Natural killer cell (primary cell): ENCODE measurements around the gene ERCC5. TPM values are rescaled to one million over a fixed set of nuclear protein-coding genes. Genes with fewer than 3 reads are reported as not detected.
A peak's percentile ranks its signal among the peaks of the same experiment; 100 is the strongest.

ENCODE experiments used
- ATAC-seq, 3 donors: fragments of 150-1000 bp in 2 of 3; fragments of 200-7000 bp in 1 of 3; cut with Tn5 transposase; 1 replicate in 1 of 3; 2 replicates in 2 of 3; pipeline ENCODE4 v1.10.0; 2021; ENCODE audit warnings: mild to moderate bottlenecking in 2 of 3, moderate library complexity in 2 of 3
- DNase-seq, 2 donors: peaks; one replicate each; pipeline versions ENCODE4 v3.0.0 to v3.0.0-alpha.2; 2013 to 2021; ENCODE audit warnings: mixed read lengths in 1 of 2
- H3K27ac ChIP-seq: one replicate; pipeline ENCODE4 v1.5.1; 2013; ENCODE audit warnings: mild to moderate bottlenecking, low read length
- H3K27me3 ChIP-seq: one replicate; pipeline ENCODE4 v1.6.1; 2013; ENCODE audit warnings: low read length; ENCODE audit not compliant: control insufficient read depth, insufficient read depth
- H3K36me3 ChIP-seq: one replicate; pipeline ENCODE4 v1.6.1; 2013; ENCODE audit warnings: low read length; ENCODE audit not compliant: control insufficient read depth, insufficient read depth
- H3K4me1 ChIP-seq: one replicate; pipeline ENCODE4 v1.6.1; 2013; ENCODE audit warnings: low read length; ENCODE audit not compliant: control insufficient read depth, insufficient read depth
- H3K4me3 ChIP-seq: one replicate; pipeline ENCODE4 v1.5.1; 2013; ENCODE audit warnings: low read length
- H3K9me3 ChIP-seq: one replicate; pipeline ENCODE4 v1.6.1; 2013; ENCODE audit warnings: low read length; ENCODE audit not compliant: control insufficient read depth, insufficient read depth
- H3K27ac Mint-ChIP-seq, 2 donors: one replicate each; pipeline ENCODE4 v1.8.0; 2022; ENCODE audit warnings: mild to moderate bottlenecking in 2 of 2, mixed read lengths in 2 of 2, moderate library complexity in 1 of 2
- H3K27me3 Mint-ChIP-seq, 2 donors: one replicate each; pipeline ENCODE4 v1.8.0; 2022; ENCODE audit warnings: low read depth in 2 of 2, mixed read lengths in 2 of 2
- H3K36me3 Mint-ChIP-seq: one replicate; pipeline ENCODE4 v1.8.0; 2022; ENCODE audit warnings: mixed read lengths
- H3K4me1 Mint-ChIP-seq, 2 donors: one replicate each; pipeline ENCODE4 v1.8.0; 2022; ENCODE audit warnings: mixed read lengths in 2 of 2
- H3K4me3 Mint-ChIP-seq: one replicate; pipeline ENCODE4 v1.8.0; 2022; ENCODE audit warnings: mild to moderate bottlenecking, moderate library complexity, mixed read lengths
- H3K9me3 Mint-ChIP-seq, 2 donors: one replicate each; pipeline ENCODE4 v1.8.0; 2022; ENCODE audit warnings: mixed read lengths in 2 of 2
- CTCF ChIP-seq: fragments of 200-600 bp; IDR thresholded peaks from one replicate; pipeline ENCODE4 v1.8.0; 2022; ENCODE audit warnings: antibody characterized with exemption
- WGBS: methylation state at CpG from one replicate; pipeline ENCODE4 v1.1.7; 2013; ENCODE audit warnings: missing lambda C conversion rate; ENCODE audit not compliant: insufficient coverage; 5-methylcytosine and 5-hydroxymethylcytosine counted together
- intact Hi-C: fragments of 100-400 bp; cut with micrococcal nuclease; formaldehyde crosslinking; loops from one replicate; pipeline ENCODE4 v1.14.2; 2022
- total RNA-seq, 4 donors: library from RNA; stranded (reverse); fragments of 120-200 nt in 1 of 4; gene quantifications; one replicate each; pipeline versions ENCODE4 v1.2.3 to v1.2.4, GENCODE V29; 2013 to 2022

ERCC5 gene
- total RNA-seq, 3 donors from 2014 or later (not counting 1 experiment from before 2014, with no cell fraction given): 110 to 127 (median 126) TPM

DNA sequence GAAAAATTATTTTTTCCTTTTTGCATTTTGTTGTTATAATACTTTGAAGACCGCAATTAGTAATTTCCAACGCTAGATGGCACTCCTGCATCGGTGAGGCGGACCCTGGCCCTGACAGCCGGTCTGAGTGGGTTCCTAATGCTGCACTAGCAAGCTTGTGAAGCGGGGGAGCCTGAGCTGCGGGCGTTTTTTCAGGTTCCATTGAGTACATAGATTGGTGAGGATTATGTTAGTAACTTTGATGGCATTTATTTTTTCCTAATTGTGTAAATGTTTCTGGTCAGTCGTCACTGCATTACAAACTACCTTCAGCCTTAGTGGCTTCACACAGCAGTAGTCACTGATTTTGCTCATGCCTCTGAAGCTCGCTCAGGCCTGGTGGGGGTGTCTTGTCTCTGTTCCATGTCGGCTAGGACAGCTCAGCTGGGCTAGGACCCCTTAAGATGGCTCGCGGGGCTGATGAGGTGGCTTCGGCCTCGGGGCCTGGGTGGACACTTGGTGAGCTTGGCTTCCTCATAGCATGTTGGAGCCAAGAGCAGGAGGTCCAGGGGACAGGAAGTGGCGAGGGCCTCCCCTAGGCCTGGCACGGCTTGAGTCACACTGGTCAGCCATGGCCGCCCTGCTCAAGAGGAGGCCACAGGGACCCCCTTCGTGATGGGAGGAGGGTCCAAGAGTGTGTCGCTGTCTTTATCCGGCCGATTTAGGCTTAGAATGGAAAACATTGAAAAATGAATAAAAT lies 25.0 kb downstream of the ERCC5 start:
- peaks cover 78% of the 10 kb centered on the region for H3K36me3 ChIP-seq
- Mint-ChIP-seq H3K4me3 (no peak overlapping the region), H3K36me3 (peaks cover 22% of the 10 kb centered on the region), H3K27ac (peak overlapping the region; percentile 65 to 70), H3K4me1 (peaks cover 19 to 20% of the 10 kb centered on the region in 2 donors), H3K9me3 (no peaks in the 10 kb centered on the region), H3K27me3 (no peaks in the 10 kb centered on the region)
- H3K27ac ChIP-seq: no peak overlapping the region
- WGBS: 62% methylated on average over 22 of the region's 22 CpGs
- H3K27me3 ChIP-seq: no peaks in the 10 kb centered on the region
- peak; percentile 22 to 76 for DNase-seq
- peaks cover 7% of the 10 kb centered on the region for H3K4me1 ChIP-seq
- ATAC-seq: peak; percentile 78 to 87 (median 84)
- intact Hi-C loops: no loop called here
- H3K9me3 ChIP-seq: no peaks in the 10 kb centered on the region
- peak; percentile 73 for TF ChIP-seq CTCF
- no peak overlapping the region for H3K4me3 ChIP-seq

- Mint-ChIP-seq H3K27ac (peak overlapping the region; percentile 42 to 58), H3K4me1 (peaks cover 15 to 17% of the 10 kb centered on the region in 2 donors), H3K36me3 (peaks cover 16% of the 10 kb centered on the region), H3K4me3 (no peak overlapping the region), H3K9me3 (no peaks in the 10 kb centered on the region), H3K27me3 (no peaks in the 10 kb centered on the region)
- H3K4me1 ChIP-seq: peaks cover 7% of the 10 kb centered on the region
- ATAC-seq (no peak), DNase-seq (no peak)
- no peaks in the 10 kb centered on the region for H3K9me3 ChIP-seq
- H3K27me3 ChIP-seq: no peaks in the 10 kb centered on the region
- H3K4me3 ChIP-seq: no peak overlapping the region
- no peak overlapping the region for H3K27ac ChIP-seq
- peaks cover 74% of the 10 kb centered on the region for H3K36me3 ChIP-seq
- 85% methylated on average over 5 of the region's 7 CpGs for WGBS
- intact Hi-C loops: no loop called here
- TF ChIP-seq CTCF: no peak
Measured at GRCh38 chr13:102872131-102872530, 26.3 kb downstream of the ERCC5 start.

DNA sequence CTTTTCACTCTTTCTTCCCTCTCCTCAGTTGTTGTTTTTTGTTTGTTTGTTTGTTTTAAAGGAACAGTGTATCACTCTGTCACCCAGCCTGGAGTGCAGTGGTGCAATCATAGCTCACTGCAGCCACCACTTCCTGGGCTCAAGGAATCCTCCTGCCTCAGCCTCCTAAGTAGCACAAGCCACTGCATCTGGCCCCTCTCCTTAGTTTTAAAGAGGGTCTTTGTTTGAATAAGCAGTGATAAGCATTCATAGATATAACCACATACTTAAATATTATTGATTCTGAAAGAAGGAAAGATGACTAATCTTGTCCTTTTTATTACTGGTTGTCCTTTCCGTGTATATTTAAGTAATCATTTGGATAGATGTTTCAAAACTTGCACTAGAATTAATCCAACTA lies 26.7 kb downstream of the ERCC5 start:
- H3K27ac Mint-ChIP-seq: peak overlapping the region; percentile 14 to 42
- ATAC-seq: no peak
- Histone ChIP-seq H3K36me3 (peaks cover 74% of the 10 kb centered on the region), H3K9me3 (no peaks in the 10 kb centered on the region), H3K27ac (no peak overlapping the region), H3K4me3 (no peak overlapping the region), H3K27me3 (no peaks in the 10 kb centered on the region), H3K4me1 (peaks cover 7% of the 10 kb centered on the region)
- intact Hi-C loops: no loop called here
- no peaks in the 10 kb centered on the region for H3K27me3 Mint-ChIP-seq
- no peak for TF ChIP-seq CTCF
- peaks cover 14% of the 10 kb centered on the region for H3K36me3 Mint-ChIP-seq
- H3K9me3 Mint-ChIP-seq: no peaks in the 10 kb centered on the region
- peaks cover 12 to 13% of the 10 kb centered on the region in 2 donors for H3K4me1 Mint-ChIP-seq
- WGBS: no CpG with 5 or more reads among the region's 1 CpG
- no peak overlapping the region for H3K4me3 Mint-ChIP-seq
- DNase-seq: no peak

GRCh38 chr13:102873653-102874052 lies 27.8 kb downstream of the ERCC5 start:
- H3K27ac Mint-ChIP-seq: peak overlapping the region in 1 of 2 donors; percentile 2
- ATAC-seq (no peak), DNase-seq (no peak)
- peaks cover 70% of the 10 kb centered on the region for H3K36me3 ChIP-seq
- H3K4me3 ChIP-seq: no peak overlapping the region
- peaks cover 7% of the 10 kb centered on the region for H3K4me1 ChIP-seq
- H3K27me3 ChIP-seq: no peaks in the 10 kb centered on the region
- no peaks in the 10 kb centered on the region for H3K9me3 ChIP-seq
- H3K36me3 Mint-ChIP-seq: peaks cover 14% of the 10 kb centered on the region
- peaks cover 11 to 12% of the 10 kb centered on the region in 2 donors for H3K4me1 Mint-ChIP-seq
- no peak overlapping the region for H3K27ac ChIP-seq
- intact Hi-C loops: no loop called here
- no peaks in the 10 kb centered on the region for H3K9me3 Mint-ChIP-seq
- TF ChIP-seq CTCF: no peak
- no peaks in the 10 kb centered on the region for H3K27me3 Mint-ChIP-seq
- no CpG with 5 or more reads among the region's 3 CpGs for WGBS
- no peak overlapping the region for H3K4me3 Mint-ChIP-seq
